HT1080 (cell line): Measurements from ENCODE around the gene CORT. TPM values are rescaled to one million over a fixed set of nuclear protein-coding genes. Genes with fewer than 3 reads are reported as not detected.
"Not testable (repeated sequence)": the region's sequence is repeated elsewhere in the genome, so short reads cannot be mapped to it uniquely, and the experiment has no call there.

Source experiments
- DNase-seq: peaks from one replicate; pipeline ENCODE4 v3.0.0-alpha.2; 2015; ENCODE audit warnings: low read depth
- total RNA-seq: library from RNA; depleted of rRNA; stranded (reverse); fragments of >200 nt; shearing (Covaris generic); gene quantifications from 2 replicates; pipeline ENCODE4 v1.2.3, GENCODE V29; 2014; rRNA removed

The CORT gene
- total RNA-seq, 1 experiment from 2014 or later = not detected

- not testable (repeated sequence) for DNase-seq
Observed at GRCh38 chr1:10474309-10474612, 24.4 kb downstream of the CORT start.

DNA sequence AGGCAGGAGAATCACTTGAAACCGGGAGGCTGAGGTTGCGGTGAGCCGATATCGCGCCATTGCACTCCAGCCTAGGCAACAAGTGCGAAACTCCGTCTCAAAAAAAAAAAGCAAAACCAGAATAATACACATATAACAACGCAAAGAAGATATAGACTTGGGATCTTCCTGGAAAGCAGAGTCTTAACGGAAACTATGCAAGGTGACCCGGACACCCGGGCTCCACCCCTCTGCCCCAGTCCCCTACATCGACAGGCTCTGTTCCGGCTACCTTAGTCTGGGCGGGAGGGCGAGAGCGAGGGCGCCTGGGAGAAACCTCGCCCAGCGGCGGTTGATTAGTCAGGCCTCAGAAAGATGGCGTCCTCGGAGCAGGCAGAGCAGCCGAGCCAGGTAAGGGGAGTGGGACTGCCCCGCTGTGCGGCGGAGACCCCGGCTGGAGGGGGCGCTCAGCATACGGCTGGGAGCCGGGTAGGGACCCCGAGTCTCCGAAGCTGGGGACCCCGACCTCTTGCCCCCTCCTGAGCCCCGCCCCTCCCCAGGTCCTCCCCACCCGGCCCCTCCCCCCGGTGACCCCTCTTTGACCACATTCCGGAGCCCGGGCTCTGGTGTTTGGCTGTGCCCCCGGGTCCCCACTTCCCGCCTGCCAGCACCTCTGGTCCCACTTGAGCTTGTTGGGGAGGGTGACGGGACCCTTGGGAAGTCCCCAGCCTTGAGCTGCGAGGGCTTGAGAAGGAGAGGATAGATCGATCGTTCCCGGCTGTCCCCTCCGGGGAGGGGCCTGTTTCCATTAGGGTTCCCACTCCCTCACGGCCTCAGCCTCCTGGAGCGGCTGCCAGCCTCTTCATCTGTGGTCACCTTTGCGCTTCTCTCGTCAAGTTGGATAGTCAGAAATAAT is 25.0 kb downstream of the CORT start, which contains the start of gene PEX14:
TSS of gene PEX14 (plus strand) at position 338 of the 895 bp plus-strand sequence. CDS start at position 355, 17 bp downstream.
- peak; percentile 84 for DNase-seq

DNA sequence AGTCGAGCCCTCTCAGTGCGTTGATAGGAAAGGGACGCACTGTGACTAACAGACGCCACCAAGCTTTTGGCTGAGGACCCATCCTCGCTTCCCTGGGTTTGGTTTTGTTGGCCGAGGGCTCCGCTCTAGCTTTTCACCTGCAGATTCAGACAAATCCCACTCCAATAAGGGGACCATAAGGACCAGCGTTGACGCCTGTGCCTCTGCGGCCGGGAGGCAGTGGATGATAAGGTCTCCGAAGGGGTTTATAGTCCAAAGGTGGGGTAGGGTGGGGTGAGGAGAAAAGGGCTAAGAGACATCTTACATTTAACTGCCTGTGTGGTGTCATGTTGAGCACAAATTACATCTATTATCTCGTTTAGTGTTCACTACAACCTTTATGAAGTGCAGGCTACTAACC is 25.7 kb downstream of the CORT start:
- no peak for DNase-seq

DNA sequence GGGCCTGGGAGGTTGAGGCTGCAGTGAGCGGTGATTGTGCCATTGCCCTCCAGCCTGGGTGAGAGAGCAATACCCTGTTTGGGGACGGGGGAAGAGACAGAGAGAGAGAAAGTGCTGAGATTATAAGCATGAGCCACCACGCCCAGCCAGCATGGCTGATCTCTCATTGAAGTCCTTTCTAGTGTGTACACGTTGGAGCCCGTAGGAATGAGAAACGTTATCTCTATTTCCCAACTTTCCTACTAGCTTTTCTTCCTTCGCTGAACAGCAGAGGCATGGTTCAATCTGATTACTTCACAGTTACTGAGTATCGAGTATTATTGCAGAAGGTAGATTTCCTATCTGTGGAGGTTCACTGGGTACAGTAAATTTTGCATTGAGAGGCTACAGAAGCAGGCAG is 29.5 kb downstream of the CORT start:
- no peak for DNase-seq

- no peak for DNase-seq
Observed at GRCh38 chr1:10480614-10481013, 30.8 kb downstream of the CORT start.

DNA sequence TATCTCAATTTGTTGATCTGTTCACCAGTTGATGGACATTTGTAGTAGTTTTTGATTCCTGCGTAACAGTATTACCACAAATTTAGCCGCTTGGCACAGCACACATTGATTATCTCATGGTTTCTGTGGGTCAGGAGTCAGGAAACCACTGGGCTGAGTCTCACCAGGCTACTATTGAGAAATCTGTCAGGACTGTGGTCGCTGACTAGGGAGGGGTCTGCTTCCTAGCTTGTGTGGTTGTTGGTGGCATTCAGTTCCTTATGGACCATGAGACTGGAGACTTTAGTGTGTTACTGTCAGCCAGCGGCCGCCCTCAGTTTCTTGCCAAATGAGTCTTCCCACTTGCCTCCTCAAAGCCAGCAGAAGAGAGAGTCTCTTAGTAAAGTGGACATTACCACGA is 34.7 kb downstream of the CORT start:
- no peak for DNase-seq

- no peak for DNase-seq
Observed at GRCh38 chr1:10489291-10490055, 39.6 kb downstream of the CORT start.

- DNase-seq = no peak
Observed at GRCh38 chr1:10490286-10490970, 40.6 kb downstream of the CORT start.

GRCh38 chr1:10494418-10494753 is 44.6 kb downstream of the CORT start:
- no peak for DNase-seq

DNA sequence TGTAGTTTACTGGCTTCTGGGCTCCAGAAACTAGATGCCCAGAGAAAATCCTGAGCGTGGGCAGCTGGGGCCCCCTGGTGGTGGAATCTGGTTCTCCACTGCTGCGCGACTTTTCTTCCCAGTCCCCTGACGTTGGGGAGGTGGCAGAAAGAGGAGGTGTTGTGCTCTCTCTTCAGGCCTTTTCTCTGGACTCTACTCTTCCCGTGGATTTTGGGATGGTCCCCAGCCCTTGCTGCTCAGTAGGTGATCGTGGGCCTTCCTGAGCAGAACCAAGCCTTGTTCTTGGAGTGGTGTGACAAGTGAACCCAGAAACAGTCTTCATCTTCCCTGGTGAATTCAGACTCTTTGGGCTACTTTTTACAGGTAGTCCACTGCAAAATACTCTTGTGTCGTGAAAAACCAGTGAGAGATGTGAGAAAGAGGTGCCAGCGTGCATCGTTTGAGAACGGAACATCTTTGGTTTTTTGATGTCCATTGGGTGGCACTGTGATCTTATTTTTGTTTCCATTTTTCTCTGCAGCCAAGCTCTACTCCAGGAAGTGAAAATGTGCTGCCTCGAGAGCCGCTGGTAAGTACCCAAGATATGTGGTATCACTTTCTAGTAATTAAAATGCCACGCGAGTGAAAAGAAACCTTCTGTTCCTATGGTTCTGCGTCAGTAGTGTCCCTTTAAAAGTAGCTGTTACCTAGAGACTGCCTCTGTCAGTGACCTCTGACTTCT is 45.1 kb downstream of the CORT start:
- DNase-seq = peak; percentile 66

DNA sequence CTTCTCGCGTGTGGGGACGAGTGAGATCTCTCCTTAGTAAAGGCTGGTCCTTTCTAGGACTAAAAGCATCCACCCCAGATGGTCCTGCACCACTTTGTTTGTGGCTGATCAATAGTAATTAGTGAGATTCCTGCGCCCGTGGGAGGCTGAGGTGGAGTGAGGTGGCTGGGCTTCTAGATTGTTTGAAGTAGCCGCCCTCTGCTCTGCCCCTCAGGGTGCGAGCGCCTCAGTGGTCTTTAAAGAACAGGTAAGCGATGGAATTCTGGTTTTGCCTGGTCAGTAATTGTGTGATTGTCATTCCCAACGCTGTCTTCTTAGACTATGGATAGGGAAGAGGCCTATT is 45.6 kb downstream of the CORT start:
- DNase-seq = no peak

- DNase-seq = no peak
Observed at GRCh38 chr1:10495952-10496351, 46.1 kb downstream of the CORT start.

DNA sequence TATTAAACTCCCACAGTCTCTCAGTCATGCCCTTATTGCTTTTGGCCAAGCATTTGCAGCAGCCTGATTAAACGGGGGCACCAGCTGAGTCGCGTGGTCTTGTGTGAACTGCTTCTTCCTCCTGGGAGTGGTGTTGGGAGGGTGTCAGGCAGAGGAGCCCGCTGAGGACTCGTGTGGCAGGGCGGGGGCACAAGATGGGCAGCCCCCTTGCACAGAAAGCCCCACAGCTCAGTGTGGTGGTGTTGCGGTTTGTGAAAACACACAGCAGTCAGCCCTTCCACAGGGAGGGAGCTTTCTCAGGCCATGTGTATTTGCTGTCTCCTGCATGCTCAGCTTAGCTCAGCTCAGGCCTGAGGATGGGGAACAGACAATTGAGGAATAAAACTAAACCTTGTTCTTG is 47.3 kb downstream of the CORT start:
- DNase-seq = no peak

- DNase-seq = no peak
Observed at GRCh38 chr1:10498231-10498630, 48.4 kb downstream of the CORT start.

Other genes starting within 250 kb of the CORT start
- gene KIF1B, start 239.5 kb upstream of the CORT start, total RNA-seq = 11.9 and 16.2 TPM in 2 replicates
- 115 and 129 TPM in 2 replicates for gene PGD, start 51.0 kb upstream of the CORT start, total RNA-seq
- gene CENPS, start 19.6 kb upstream of the CORT start, total RNA-seq = 40.8 and 45.9 TPM in 2 replicates
- 71.0 and 78.0 TPM in 2 replicates for gene DFFA, start 22.5 kb downstream of the CORT start, total RNA-seq
- 17.7 and 20.4 TPM in 2 replicates for gene PEX14, start 24.9 kb downstream of the CORT start, total RNA-seq